ENCODE results near the gene TRPM2. TPM values are rescaled to one million over a fixed set of nuclear protein-coding genes. Genes with fewer than 3 reads are reported as not detected.
A peak's percentile ranks its signal among the peaks of the same experiment; 100 is the strongest.
"Not testable (repeated sequence)": the region's sequence is repeated elsewhere in the genome, so short reads cannot be mapped to it uniquely, and the experiment has no call there.

TRPM2 gene
- total RNA-seq, 1 donor from 2014 or later: not detected

- no peaks in the 10 kb centered on the region for H3K9me3 Mint-ChIP-seq (ENCODE audit: unreplicated experiment)
- no peaks in the 10 kb centered on the region for H3K4me1 Mint-ChIP-seq (ENCODE audit: unreplicated experiment)
- DNase-seq (ENCODE audit: extremely low spot score, unreplicated experiment): peak; percentile 53
- H3K27me3 Mint-ChIP-seq (ENCODE audit: unreplicated experiment): no peaks in the 10 kb centered on the region
- no peak for TF ChIP-seq CTCF (IDR thresholded peaks at IDR 0.05)
- no peak overlapping the region for H3K27ac Mint-ChIP-seq (ENCODE audit: unreplicated experiment)
- no peak overlapping the region for H3K4me3 Mint-ChIP-seq (ENCODE audit: unreplicated experiment)
- H3K36me3 Mint-ChIP-seq (ENCODE audit: unreplicated experiment): no peaks in the 10 kb centered on the region
Observed at GRCh38 chr21:44400791-44401385, 47.5 kb downstream of the TRPM2 start.

GRCh38 chr21:44401386-44402160 is 48.2 kb downstream of the TRPM2 start:
- DNase-seq (ENCODE audit: extremely low spot score, unreplicated experiment): peak; percentile 80
- no peaks in the 10 kb centered on the region for H3K27me3 Mint-ChIP-seq (ENCODE audit: unreplicated experiment)
- TF ChIP-seq CTCF (IDR thresholded peaks at IDR 0.05): no peak
- H3K4me3 Mint-ChIP-seq (ENCODE audit: unreplicated experiment): no peak overlapping the region
- no peaks in the 10 kb centered on the region for H3K9me3 Mint-ChIP-seq (ENCODE audit: unreplicated experiment)
- no peaks in the 10 kb centered on the region for H3K4me1 Mint-ChIP-seq (ENCODE audit: unreplicated experiment)
- H3K36me3 Mint-ChIP-seq (ENCODE audit: unreplicated experiment): no peaks in the 10 kb centered on the region
- no peak overlapping the region for H3K27ac Mint-ChIP-seq (ENCODE audit: unreplicated experiment)

- no peak overlapping the region for H3K4me3 Mint-ChIP-seq (ENCODE audit: unreplicated experiment)
- no peaks in the 10 kb centered on the region for H3K4me1 Mint-ChIP-seq (ENCODE audit: unreplicated experiment)
- H3K9me3 Mint-ChIP-seq (ENCODE audit: unreplicated experiment): no peaks in the 10 kb centered on the region
- no peak for TF ChIP-seq CTCF (IDR thresholded peaks at IDR 0.05)
- no peaks in the 10 kb centered on the region for H3K36me3 Mint-ChIP-seq (ENCODE audit: unreplicated experiment)
- DNase-seq (ENCODE audit: extremely low spot score, unreplicated experiment): peak; percentile 74
- no peak overlapping the region for H3K27ac Mint-ChIP-seq (ENCODE audit: unreplicated experiment)
- H3K27me3 Mint-ChIP-seq (ENCODE audit: unreplicated experiment): no peaks in the 10 kb centered on the region
Observed at GRCh38 chr21:44402323-44403105, 49.1 kb downstream of the TRPM2 start.

- H3K27ac Mint-ChIP-seq (ENCODE audit: unreplicated experiment): no peak overlapping the region
- no peak for TF ChIP-seq CTCF (IDR thresholded peaks at IDR 0.05)
- DNase-seq (ENCODE audit: extremely low spot score, unreplicated experiment): peak; percentile 74
- H3K4me1 Mint-ChIP-seq (ENCODE audit: unreplicated experiment): no peaks in the 10 kb centered on the region
- no peaks in the 10 kb centered on the region for H3K9me3 Mint-ChIP-seq (ENCODE audit: unreplicated experiment)
- H3K4me3 Mint-ChIP-seq (ENCODE audit: unreplicated experiment): no peak overlapping the region
- H3K27me3 Mint-ChIP-seq (ENCODE audit: unreplicated experiment): no peaks in the 10 kb centered on the region
- H3K36me3 Mint-ChIP-seq (ENCODE audit: unreplicated experiment): no peaks in the 10 kb centered on the region
Observed at GRCh38 chr21:44403106-44404020, 49.9 kb downstream of the TRPM2 start.

- peak; percentile 73 for DNase-seq (ENCODE audit: extremely low spot score, unreplicated experiment)
- H3K36me3 Mint-ChIP-seq (ENCODE audit: unreplicated experiment); H3K9me3 Mint-ChIP-seq (ENCODE audit: unreplicated experiment); H3K4me3 Mint-ChIP-seq (ENCODE audit: unreplicated experiment); H3K27me3 Mint-ChIP-seq (ENCODE audit: unreplicated experiment); H3K4me1 Mint-ChIP-seq (ENCODE audit: unreplicated experiment); H3K27ac Mint-ChIP-seq (ENCODE audit: unreplicated experiment): not testable (repeated sequence)
Observed at GRCh38 chr21:44404482-44404881, 51.1 kb downstream of the TRPM2 start.

All from osteocyte (in vitro differentiated cells).